RWPE1 (cell line): Measurements from ENCODE around the gene H6PD.
"Not testable (repeated sequence)": the region's sequence is repeated elsewhere in the genome, so short reads cannot be mapped to it uniquely, and the experiment has no call there.

Source experiments
- CTCF ChIA-PET: fragments of 350-600 bp; sonication (Branson Sonifier 250); formaldehyde crosslinking; extraction: SDS; loops from one replicate; lab custom pipeline; 2021; lab: Yijun Ruan, JAX
- POLR2A ChIA-PET: fragments of 400-600 bp; formaldehyde crosslinking; extraction: SDS; loops from one replicate; lab custom pipeline; 2020; ENCODE audit warnings: antibody characterized with exemption; ENCODE audit not compliant: low non-redundant PET; lab: Yijun Ruan, JAX
- DNase-seq: peaks from one replicate; pipeline ENCODE4 v3.0.0; 2012; ENCODE audit warnings: low spot score
- H3K27ac ChIP-seq: fragments of 450-650 bp; 2 replicates; pipeline ENCODE4 v1.5.1; 2017
- CTCF ChIP-seq: fragments of 450-650 bp; conservative IDR thresholded peaks from 2 replicates; pipeline ENCODE4 v1.5.1; 2017; ENCODE audit warnings: low read depth, mild to moderate bottlenecking

The H6PD gene

GRCh38 chr1:9294405-9294773 is 59.8 kb downstream of the H6PD start:
- POLR2A ChIA-PET = no interaction called here

GRCh38 chr1:9294910-9295636 is 60.5 kb downstream of the H6PD start:
- POLR2A ChIA-PET = no interaction called here
- H3K27ac ChIP-seq = peak overlapping the region; percentile 90
- CTCF ChIA-PET = no interaction called here
- TF ChIP-seq CTCF = no peak
- no peak for DNase-seq

More at GRCh38 chr1:9294405-9294773, 59.8 kb downstream of the H6PD start:
- CTCF ChIA-PET = no interaction called here
- TF ChIP-seq CTCF = no peak
- peak overlapping the region; percentile 90 for H3K27ac ChIP-seq
- peak; percentile 74 for DNase-seq

- no peak for DNase-seq
- ChIA-PET CTCF (no interaction called here), POLR2A (no interaction called here)
- TF ChIP-seq CTCF = no peak
- peak overlapping the region; percentile 90; the same call in 1 of the 2 replicates for H3K27ac ChIP-seq
These were observed 61.3 kb downstream of the H6PD start for GRCh38 chr1:9295884-9296283.

GRCh38 chr1:9296850-9297249 is 62.3 kb downstream of the H6PD start:
- POLR2A ChIA-PET = no interaction called here
- CTCF ChIA-PET = interaction anchor here (0.9 kb wide), 1 partner anchor 63 kb away, joined by 3 read pairs; no protein-coding TSS in a partner anchor
- DNase-seq = no peak
- TF ChIP-seq CTCF = no peak
- H3K27ac ChIP-seq = no peak overlapping the region

GRCh38 chr1:9297831-9298230 is 63.3 kb downstream of the H6PD start:
- CTCF ChIA-PET = interaction anchor here (0.9 kb wide), 1 partner anchor 64 kb away, joined by 3 read pairs; no protein-coding TSS in a partner anchor

GRCh38 chr1:9298282-9298681 is 63.7 kb downstream of the H6PD start:
- DNase-seq = no peak
- ChIA-PET CTCF (no interaction called here), POLR2A (no interaction called here)
- peak overlapping the region; percentile 91; the same call in 1 of the 2 replicates for H3K27ac ChIP-seq
- no peak for TF ChIP-seq CTCF

More at GRCh38 chr1:9297831-9298230, 63.3 kb downstream of the H6PD start:
- TF ChIP-seq CTCF = no peak
- H3K27ac ChIP-seq = no peak overlapping the region
- POLR2A ChIA-PET = no interaction called here
- no peak for DNase-seq

GRCh38 chr1:9299571-9300541 is 65.3 kb downstream of the H6PD start:
- H3K27ac ChIP-seq = peak overlapping the region; percentile 91
- POLR2A ChIA-PET = not testable (repeated sequence)
- DNase-seq = peak; percentile 63
- CTCF ChIA-PET = interaction anchor here (0.7 to 1.2 kb wide), 2 partner anchors 10 to 14 kb away, joined by 3 to 4 read pairs; no protein-coding TSS in a partner anchor
